Common myeloid progenitor, CD34-positive (primary cell): ENCODE data around the gene OCA2.
A peak's percentile ranks its signal among the peaks of the same experiment; 100 is the strongest.

Source experiments
- CTCF ChIA-PET: fragments of 350-600 bp; sonication (Branson Sonifier 250); formaldehyde crosslinking; loops from one replicate; lab custom pipeline; 2021; ENCODE audit warnings: antibody characterized with exemption; lab: Charles Lee
- POLR2A ChIA-PET: fragments of 350-600 bp; sonication (Branson Sonifier 250); formaldehyde crosslinking; loops from one replicate; lab custom pipeline; 2021; ENCODE audit warnings: antibody characterized with exemption; lab: Charles Lee
- DNase-seq, 3 donors: peaks; one replicate each; pipeline versions ENCODE4 v3.0.0 to v3.0.0-alpha.2; 2013
- H3K27ac ChIP-seq, 2 experiments: 1 replicate in 1 of 2; 2 replicates in 1 of 2; pipeline ENCODE4 v1.7.0; 2013; ENCODE audit warnings: inconsistent platforms in 2 of 2, low read length in 2 of 2, mild to moderate bottlenecking in 2 of 2, low read depth in 1 of 2, moderate library complexity in 1 of 2; ENCODE audit not compliant: severe bottlenecking in 2 of 2, insufficient read depth in 1 of 2, poor library complexity in 1 of 2
- H3K27me3 ChIP-seq, 5 experiments: replicated peaks in 2 of 5; 1 replicate in 3 of 5; 2 replicates in 2 of 5; pipeline versions ENCODE4 v1.6.1 to v1.7.0; 2013; ENCODE audit warnings: low read length in 4 of 5, mild to moderate bottlenecking in 2 of 5, moderate library complexity in 2 of 5, inconsistent platforms in 1 of 5; ENCODE audit not compliant: insufficient read depth in 5 of 5, control insufficient read depth in 4 of 5
- H3K36me3 ChIP-seq, 4 experiments: 1 replicate in 2 of 4; 2 replicates in 2 of 4; pipeline versions ENCODE4 v1.6.1 to v1.7.0; 2013; ENCODE audit warnings: low read length in 3 of 4, control low read depth in 1 of 4, mild to moderate bottlenecking in 1 of 4; ENCODE audit not compliant: control insufficient read depth in 4 of 4, insufficient read depth in 4 of 4
- H3K4me1 ChIP-seq, 4 experiments: 1 replicate in 3 of 4; 2 replicates in 1 of 4; pipeline versions ENCODE4 v1.6.1 to v1.7.1; 2013; ENCODE audit warnings: low read length in 3 of 4, mild to moderate bottlenecking in 3 of 4, control low read depth in 1 of 4, inconsistent platforms in 1 of 4, moderate library complexity in 1 of 4; ENCODE audit not compliant: control insufficient read depth in 4 of 4, insufficient read depth in 4 of 4; ENCODE audit errors: control extremely low read depth in 1 of 4
- H3K4me3 ChIP-seq, 7 experiments: 1 replicate in 4 of 7; 2 replicates in 3 of 7; pipeline versions ENCODE4 v1.5.1 to v1.7.0; 2013; ENCODE audit warnings: mild to moderate bottlenecking in 7 of 7, low read length in 6 of 7, moderate library complexity in 6 of 7, inconsistent platforms in 2 of 7, low read depth in 2 of 7, control low read depth in 1 of 7; ENCODE audit not compliant: insufficient read depth in 4 of 7, control insufficient read depth in 1 of 7; ENCODE audit errors: extremely low read depth in 1 of 7
- H3K9me3 ChIP-seq, 5 experiments: 1 replicate in 4 of 5; 2 replicates in 1 of 5; pipeline versions ENCODE4 v1.6.1 to v1.7.1; 2013; ENCODE audit warnings: low read length in 4 of 5, mild to moderate bottlenecking in 2 of 5, inconsistent platforms in 1 of 5, low read depth in 1 of 5, moderate library complexity in 1 of 5; ENCODE audit not compliant: control insufficient read depth in 4 of 5, insufficient read depth in 2 of 5; ENCODE audit errors: control extremely low read depth in 1 of 5
- WGBS: methylation state at CpG from one replicate; pipeline ENCODE4 v1.1.5; 2013; ENCODE audit not compliant: insufficient coverage; 5-methylcytosine and 5-hydroxymethylcytosine counted together

Gene OCA2

GRCh38 chr15:27824841-27825422 is 274.2 kb downstream of the OCA2 start:
- H3K27ac ChIP-seq: no peak overlapping the region
- WGBS: 98% methylated on average over 7 of the region's 10 CpGs

GRCh38 chr15:27821273-27821672 is 277.8 kb downstream of the OCA2 start:
- H3K27me3 ChIP-seq: no peaks in the 10 kb centered on the region
- no peak overlapping the region for H3K4me3 ChIP-seq
- CTCF ChIA-PET: no interaction called here
- H3K27ac ChIP-seq: no peak overlapping the region
- POLR2A ChIA-PET: no interaction called here
- H3K4me1 ChIP-seq: no peaks in the 10 kb centered on the region
- no peaks in the 10 kb centered on the region for H3K36me3 ChIP-seq
- DNase-seq: no peak
- H3K9me3 ChIP-seq: peaks cover 0 to 7% (median 4%) of the 10 kb centered on the region in 5 experiments
- 94% methylated on average over 3 of the region's 3 CpGs for WGBS

More at GRCh38 chr15:27824841-27825422, 274.2 kb downstream of the OCA2 start:
- CTCF ChIA-PET: no interaction called here
- DNase-seq: no peak
- POLR2A ChIA-PET: no interaction called here
- Histone ChIP-seq H3K36me3 (no peaks in the 10 kb centered on the region), H3K27me3 (no peaks in the 10 kb centered on the region), H3K4me3 (no peak overlapping the region), H3K4me1 (no peaks in the 10 kb centered on the region), H3K9me3 (no peaks in the 10 kb centered on the region)

GRCh38 chr15:27820722-27821121 is 278.4 kb downstream of the OCA2 start:
- no peak for DNase-seq
- POLR2A ChIA-PET: no interaction called here
- CTCF ChIA-PET: no interaction called here
- Histone ChIP-seq H3K9me3 (peaks cover 0 to 7% (median 4%) of the 10 kb centered on the region in 5 experiments), H3K27me3 (no peaks in the 10 kb centered on the region), H3K4me1 (no peaks in the 10 kb centered on the region), H3K27ac (no peak overlapping the region), H3K4me3 (no peak overlapping the region), H3K36me3 (no peaks in the 10 kb centered on the region)
- 76% methylated on average over 2 of the region's 4 CpGs for whole genome bisulfite sequencing

- WGBS: 48% methylated on average over 6 of the region's 7 CpGs
- H3K9me3 ChIP-seq: peaks cover 0 to 7% (median 4%) of the 10 kb centered on the region in 5 experiments
- H3K4me3 ChIP-seq: no peak overlapping the region
- H3K36me3 ChIP-seq: no peaks in the 10 kb centered on the region
- no peak overlapping the region for H3K27ac ChIP-seq
- CTCF ChIA-PET: no interaction called here
- DNase-seq: peak in 1 of 3 donors; percentile 1
- H3K4me1 ChIP-seq: no peaks in the 10 kb centered on the region
- H3K27me3 ChIP-seq: no peaks in the 10 kb centered on the region
- POLR2A ChIA-PET: no interaction called here
Measured at GRCh38 chr15:27820232-27820631, 278.9 kb downstream of the OCA2 start.

GRCh38 chr15:27817258-27817657 is 281.9 kb downstream of the OCA2 start:
- WGBS: 95% methylated on average over 2 of the region's 3 CpGs
- POLR2A ChIA-PET: no interaction called here
- Histone ChIP-seq H3K4me1 (no peaks in the 10 kb centered on the region), H3K9me3 (peaks cover 0 to 7% (median 4%) of the 10 kb centered on the region in 5 experiments), H3K27ac (no peak overlapping the region), H3K27me3 (peaks cover 0 to 1% (median 0%) of the 10 kb centered on the region in 5 experiments), H3K4me3 (no peak overlapping the region), H3K36me3 (no peaks in the 10 kb centered on the region)
- CTCF ChIA-PET: no interaction called here
- no peak for DNase-seq

GRCh38 chr15:27816790-27817189 is 282.3 kb downstream of the OCA2 start:
- no peaks in the 10 kb centered on the region for H3K36me3 ChIP-seq
- no peak for DNase-seq
- no peak overlapping the region for H3K4me3 ChIP-seq
- WGBS: 100% methylated on average over 2 of the region's 8 CpGs
- peaks cover 0 to 7% (median 4%) of the 10 kb centered on the region in 5 experiments for H3K9me3 ChIP-seq
- no peak overlapping the region for H3K27ac ChIP-seq
- CTCF ChIA-PET: no interaction called here
- no peaks in the 10 kb centered on the region for H3K4me1 ChIP-seq
- H3K27me3 ChIP-seq: peaks cover 0 to 1% (median 0%) of the 10 kb centered on the region in 5 experiments
- POLR2A ChIA-PET: no interaction called here

- ChIA-PET CTCF (no interaction called here), POLR2A (no interaction called here)
- H3K4me1 ChIP-seq: no peaks in the 10 kb centered on the region
- 84% methylated on average over 5 of the region's 8 CpGs for WGBS
- no peak overlapping the region for H3K4me3 ChIP-seq
- H3K9me3 ChIP-seq: peaks cover 0 to 7% (median 4%) of the 10 kb centered on the region in 5 experiments
- H3K27me3 ChIP-seq: peaks cover 0 to 1% (median 0%) of the 10 kb centered on the region in 5 experiments
- DNase-seq: no peak
- no peak overlapping the region for H3K27ac ChIP-seq
- no peaks in the 10 kb centered on the region for H3K36me3 ChIP-seq
Measured at GRCh38 chr15:27815035-27815434, 284.1 kb downstream of the OCA2 start.
